ELF-1 (cell line): ENCODE results near the gene TREM1.
"Not testable (repeated sequence)": the region's sequence is repeated elsewhere in the genome, so short reads cannot be mapped to it uniquely, and the experiment has no call there.

Experiments used
- DNase-seq: peaks from one replicate; pipeline ENCODE4 v3.0.0-alpha.2; 2016; ENCODE audit warnings: low read depth, low spot score

TREM1 gene

DNA sequence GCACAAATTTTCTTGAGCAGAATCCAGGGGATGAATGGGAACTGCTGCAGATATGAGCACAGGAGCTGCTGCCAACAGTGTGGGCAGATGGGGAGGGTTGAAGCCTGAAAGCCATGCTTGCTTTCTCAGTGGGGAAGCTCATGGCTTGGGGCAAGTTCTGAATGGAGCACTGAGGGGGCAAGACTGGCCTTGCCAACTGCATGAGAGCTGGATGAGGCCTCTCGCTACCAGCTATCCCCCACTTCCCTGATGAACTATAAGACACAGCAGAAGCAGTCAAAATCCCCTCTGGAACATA lies 28.3 kb downstream of the TREM1 start:
- no peak for DNase-seq

DNA sequence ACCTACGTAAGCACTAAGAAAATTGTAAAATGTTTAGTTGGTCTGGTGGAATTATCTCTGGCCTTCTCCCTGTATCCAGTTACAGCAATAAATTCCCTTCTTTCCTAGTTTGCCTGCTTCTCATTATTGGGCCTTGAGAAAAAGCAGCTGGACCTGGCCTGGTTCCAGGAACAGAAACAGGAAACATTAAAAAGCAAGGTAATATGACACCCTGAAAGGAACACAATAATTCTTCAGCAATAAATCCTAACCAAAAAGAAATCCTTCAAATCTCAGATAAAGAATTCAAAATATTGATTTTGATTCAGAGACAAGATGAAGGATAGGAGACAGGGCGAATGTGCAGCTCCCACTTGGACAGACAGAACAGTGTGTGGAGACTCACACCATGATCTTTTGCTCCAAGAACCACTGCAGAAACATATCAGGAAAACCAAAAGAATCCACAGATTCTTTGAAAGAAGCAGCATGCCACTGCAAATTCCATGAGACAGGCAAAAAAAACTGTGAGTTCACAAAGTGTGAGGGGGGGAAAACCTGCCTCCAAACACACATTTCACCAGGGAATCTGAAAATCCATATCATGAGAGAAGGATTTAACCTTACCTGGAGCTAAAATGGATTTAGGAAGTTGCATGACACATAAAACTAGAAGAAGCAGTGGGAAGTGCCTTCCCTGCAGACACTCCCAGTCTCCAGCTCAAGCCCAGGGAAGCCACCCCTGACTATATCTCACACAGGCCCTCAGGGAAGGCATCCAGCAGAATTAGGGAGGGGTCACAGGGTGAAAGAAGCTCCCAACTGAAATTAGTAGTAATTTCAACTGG lies 28.9 kb downstream of the TREM1 start:
- DNase-seq, result no peak

DNA sequence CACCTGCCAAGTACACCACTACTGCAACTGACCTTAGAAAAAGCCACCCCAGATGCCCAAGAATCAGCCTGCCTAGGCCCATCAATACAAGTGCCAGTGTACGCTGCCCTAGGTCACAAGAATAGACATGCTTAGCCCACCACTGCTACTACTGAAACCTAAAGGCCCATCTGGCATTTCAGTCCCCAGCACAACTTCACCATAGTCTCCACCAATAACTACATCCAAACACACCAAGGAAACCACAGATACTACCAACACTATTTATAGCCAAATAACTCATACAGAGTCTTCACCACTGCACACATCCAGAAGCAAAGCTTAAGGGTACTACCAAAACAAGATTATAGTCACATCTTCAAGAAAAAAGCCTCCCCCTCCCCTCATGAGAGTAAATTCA lies 30.1 kb downstream of the TREM1 start:
- no peak for DNase-seq

DNA sequence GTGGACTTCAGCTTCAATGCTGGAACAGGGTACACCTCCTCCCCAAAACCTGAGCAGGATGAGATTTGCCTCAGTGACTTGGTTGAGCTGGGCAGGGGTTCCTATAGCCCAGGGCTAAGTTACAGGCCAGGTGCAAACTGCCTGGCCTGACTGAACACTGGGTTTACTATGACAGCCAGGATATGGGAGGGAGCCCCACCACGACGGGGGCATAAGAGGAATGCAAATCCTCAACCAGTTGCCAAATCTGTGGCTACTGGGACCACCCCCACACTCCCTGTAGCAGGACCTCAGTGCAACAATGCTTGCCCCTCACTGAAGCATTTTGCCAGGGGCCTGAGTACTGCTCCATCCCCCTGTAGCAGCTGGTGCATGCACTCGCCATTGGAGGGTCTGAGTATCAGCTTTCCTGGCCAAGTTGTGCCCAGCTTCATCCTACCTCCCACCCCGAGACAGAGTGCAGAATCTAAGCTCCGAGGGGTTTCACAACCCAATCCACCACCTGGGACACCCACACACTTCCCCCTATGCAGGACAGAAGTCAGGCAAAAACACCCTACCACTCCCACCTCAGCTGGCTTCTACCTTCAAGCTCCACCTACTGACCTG lies 30.7 kb downstream of the TREM1 start:
- no peak for DNase-seq

DNA sequence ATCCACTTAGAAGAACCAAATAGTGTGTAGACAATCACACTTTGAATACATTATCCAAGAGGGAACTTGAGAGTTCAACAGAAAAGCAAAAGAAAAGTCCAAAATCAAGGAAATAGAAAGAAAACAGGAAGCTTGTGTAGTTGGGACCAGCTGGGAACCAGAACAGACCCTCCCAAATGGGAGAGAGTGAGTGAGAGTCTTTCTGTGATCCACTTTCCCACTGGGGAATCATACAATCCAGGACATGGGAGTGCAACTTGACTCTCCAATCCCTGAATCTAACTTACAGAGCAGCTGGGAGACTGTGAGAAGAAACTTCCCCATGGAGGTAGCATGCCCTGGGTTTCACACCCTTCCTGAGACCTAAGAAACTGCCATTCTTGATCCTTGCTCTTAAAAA lies 31.4 kb downstream of the TREM1 start:
- no peak for DNase-seq

DNA sequence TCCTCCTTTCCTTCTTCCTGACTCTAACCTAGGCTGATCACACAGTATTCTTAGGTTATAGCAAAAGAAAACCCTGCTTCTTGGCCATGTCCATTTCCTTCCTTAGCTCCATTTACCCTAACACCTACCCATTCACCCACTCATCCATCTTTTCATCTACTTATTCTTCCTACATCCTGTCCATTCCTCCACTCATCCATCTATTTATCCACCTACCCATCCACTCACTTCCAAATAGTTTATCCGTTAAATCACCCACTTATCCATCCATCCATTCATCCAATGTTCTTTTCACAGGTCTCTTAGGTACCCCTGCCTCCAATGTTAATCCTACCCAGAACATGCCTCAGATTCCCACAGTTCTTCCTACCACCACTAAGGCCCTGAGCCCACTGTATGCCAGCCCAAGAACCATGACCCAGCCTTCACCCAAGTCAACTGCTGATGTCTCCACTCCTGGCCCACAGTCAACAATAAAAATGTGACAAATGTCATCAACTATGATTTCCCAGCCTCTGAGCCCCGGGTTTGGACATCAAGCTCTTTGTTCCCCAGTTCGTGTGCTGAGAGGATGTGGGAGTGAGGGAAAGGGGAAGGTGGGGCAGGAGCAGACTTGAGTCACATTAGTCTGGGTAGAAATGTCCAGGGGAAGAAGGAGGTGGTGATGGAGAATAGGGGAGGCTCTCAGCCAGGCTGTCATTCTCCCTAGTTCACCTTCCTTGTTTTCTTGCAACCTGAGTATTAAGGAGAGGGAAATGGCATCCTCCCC lies 33.9 kb downstream of the TREM1 start:
- no peak for DNase-seq

DNA sequence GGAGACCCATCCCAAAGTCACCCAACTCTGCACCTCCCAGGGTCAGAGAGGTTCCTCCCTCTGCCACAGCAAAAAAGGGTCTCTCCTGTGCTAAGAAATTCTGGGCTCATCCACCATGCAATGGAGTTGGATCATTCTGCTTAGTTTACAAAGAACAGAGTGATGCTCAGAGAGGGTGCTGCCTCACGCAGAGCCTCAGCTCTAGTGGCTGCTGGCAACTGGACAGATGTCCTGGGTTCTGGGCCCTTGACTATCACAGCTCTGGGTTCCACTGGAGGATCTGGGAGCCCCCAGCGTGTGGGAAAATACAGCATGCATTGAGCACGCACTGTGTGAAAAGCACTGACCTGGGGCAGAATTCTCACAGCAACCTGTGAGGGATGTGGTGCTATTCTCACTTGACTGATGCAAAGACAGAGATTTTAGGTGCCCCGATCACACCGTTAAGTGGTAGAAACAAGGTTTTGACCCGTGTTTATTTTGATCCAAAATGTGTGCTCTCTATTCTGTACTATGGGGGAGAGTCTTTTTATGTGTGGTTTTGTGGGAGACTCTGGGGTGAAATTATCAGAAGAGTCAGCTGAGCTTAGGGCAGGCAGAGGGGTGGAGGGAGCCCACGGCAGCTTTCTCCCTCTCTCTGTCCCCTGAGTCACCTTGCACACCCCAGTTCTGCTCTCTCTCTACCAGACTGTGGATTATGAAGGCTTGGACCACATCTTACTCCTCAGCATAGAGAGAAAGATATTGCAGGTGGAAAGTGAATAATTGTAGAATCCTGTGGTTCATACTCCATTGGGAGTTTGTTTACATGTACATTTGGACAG lies 38.4 kb downstream of the TREM1 start:
- DNase-seq, result no peak

DNA sequence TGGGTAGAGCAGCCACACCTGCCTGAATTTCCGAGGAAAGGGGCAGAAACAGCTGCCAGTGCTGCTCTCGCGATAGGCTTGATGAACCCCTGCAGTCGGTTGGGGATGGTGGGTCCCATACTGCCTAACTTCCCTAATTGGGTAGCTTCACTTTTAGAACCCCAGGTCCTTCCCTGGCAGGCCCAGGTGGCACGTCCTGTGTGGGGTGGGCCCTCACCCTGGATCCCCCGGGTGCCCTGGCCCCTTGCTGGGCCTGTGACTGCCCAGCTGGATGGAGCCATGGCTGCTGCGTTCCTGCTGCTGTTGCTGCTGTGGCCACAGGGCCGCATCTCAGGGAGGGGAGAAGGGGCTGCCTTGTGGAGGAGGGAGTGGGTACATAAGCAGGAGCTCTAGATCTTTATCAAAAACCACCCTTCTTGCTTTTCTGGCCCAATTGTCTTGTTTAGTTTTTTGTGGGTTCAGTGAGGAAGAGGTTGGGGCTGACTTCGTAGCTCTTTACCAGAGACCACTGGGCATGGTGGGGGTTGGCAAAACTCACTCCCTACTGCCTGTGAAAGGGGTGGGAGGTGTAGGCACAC lies 39.1 kb downstream of the TREM1 start:
- DNase-seq, result no peak

DNA sequence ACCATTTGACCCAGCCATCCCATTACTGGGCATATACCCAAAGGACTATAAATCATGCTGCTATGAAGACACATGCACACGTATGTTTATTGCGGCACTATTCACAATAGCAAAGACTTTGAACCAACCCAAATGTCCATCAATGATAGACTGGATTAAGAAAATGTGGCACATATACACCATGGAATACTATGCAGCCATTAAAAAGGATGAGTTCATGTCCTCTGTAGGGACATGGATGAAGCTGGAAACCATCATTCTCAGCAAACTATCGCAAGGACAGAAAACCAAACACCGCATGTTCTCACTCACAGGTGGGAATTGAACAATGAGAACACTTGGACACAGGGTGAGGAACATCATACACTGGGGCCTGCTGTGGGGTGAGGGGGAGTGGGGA lies 40.0 kb downstream of the TREM1 start:
- not testable (repeated sequence) for DNase-seq

DNA sequence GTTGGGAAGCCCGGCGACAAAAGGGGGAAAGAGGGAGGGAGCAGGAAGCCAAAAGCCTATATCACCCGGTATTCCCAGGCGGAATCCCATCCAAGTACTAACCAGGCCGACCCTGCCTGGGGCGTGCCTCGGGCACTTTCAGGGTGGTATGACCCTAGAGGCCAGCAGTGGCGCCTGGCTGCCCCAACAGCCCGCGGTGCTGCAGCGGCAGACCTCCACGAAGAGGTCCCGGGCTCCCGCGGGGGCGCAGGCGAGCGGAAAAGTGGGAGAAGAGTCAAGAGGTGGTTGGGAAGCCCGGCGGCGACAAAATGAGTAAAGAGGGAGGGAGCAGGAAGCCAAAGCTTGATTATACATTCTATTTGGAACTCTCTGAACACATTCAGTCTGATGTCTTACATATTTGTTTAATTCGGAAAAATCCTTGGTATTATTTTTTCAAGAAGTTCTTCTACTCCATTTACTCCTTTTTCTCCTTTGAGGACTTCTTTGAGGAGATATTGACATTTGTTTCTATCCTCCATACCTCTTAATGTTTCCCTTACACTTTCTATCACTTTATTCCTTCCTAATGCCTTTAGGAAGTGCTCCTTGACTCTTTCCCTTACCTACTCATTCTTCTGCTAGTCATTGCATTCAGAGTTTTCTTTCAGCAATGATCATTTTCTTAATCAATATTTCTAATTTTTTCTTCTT lies 46.9 kb downstream of the TREM1 start:
- peak; percentile 51 for DNase-seq

DNA sequence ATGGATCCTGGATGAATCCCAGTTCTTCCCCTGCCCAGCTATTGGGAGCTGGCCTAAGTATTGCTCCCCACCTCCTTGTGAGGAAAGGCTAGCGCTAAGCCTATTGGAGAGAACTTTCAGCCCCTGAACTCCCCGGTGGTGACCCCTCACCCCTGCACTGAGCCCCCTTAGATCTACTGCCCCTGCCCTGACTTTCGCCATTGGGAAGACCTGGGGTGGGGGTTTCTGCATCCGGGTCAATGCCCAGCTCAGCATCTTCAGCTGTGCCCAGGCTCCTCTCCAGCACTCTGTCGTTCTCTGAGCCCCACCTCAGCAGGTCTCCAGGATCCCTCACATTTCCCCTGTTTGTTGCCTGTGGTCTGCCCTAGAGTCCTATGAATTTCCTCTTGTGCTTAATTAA lies 49.4 kb downstream of the TREM1 start:
- DNase-seq, result no peak

DNA sequence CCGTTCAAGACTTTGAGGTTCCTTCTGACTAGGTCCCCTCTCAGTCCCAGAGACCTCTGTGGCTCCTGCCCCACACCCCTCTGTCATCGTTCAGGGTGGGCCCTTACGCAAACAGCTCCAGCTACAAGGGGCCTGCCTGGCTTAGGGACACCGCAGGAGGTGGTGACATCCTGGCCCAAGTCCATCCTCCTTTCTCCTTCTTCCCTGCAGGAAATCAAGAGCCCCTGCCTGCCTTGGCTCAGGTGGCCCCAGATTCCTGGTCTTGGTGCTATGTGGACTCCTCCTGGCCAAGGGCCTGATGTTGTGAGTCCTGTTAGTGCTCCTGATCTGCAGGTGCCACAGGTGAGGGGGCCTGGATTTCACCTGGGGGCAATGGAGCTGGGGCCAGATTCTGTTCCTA lies 50.2 kb downstream of the TREM1 start:
- no peak for DNase-seq

DNA sequence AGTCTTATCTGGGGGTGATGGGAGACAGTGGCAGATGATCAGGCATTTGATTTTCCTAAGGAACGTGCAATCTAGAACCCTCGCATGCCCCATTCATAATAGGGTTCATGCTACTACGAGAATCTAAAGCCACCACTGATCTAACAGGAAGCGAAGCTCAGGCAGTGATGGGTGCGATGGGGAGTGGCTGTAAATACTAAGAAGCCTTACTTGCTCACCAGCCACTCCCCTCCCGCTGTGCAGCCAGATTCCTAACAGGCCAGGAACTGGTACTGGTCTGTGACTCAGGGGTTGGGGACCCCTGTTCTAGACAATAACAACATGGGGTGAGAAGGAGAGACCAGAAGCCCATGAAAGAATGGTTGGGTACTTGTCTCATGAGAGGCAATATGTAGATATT lies 53.8 kb downstream of the TREM1 start:
- no peak for DNase-seq

DNA sequence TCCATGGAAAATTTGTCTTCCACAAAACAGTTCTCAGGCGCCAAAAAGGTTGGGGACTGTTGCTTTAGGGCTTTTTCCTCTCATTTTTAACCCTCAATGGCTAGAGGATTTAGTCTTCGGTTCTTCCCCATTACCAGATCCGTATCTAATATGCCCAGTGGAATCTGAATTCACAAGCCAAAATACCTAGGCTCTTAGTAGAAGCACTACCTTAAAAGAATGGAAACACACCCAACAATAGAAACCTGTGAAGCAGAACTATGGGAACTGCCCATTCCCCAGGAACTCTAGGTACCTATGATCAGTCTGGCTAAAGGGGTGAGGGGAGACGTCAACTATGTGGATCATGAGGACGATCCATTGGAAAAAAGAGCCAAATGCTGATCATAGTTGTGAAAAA lies 55.2 kb downstream of the TREM1 start:
- no peak for DNase-seq

DNA sequence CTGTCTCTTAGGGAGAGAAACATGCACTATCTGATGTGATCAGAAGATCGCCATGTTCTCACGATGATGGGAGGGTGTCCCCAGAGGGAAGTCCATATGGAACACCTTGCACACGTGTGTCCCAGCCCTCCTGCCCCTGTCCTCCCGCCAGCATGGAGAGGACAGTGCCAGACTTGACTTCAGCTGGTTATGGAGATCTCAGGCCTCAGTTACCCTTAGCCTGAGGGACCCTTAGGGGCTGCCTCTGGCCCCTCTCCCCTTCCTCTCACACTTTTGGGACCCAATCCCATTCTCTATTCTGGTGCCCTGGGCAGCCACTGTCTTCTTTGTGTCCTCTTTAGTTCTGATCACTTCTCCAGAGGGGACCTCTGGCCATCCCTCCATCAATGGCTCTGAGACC lies 56.8 kb downstream of the TREM1 start:
- no peak for DNase-seq

DNA sequence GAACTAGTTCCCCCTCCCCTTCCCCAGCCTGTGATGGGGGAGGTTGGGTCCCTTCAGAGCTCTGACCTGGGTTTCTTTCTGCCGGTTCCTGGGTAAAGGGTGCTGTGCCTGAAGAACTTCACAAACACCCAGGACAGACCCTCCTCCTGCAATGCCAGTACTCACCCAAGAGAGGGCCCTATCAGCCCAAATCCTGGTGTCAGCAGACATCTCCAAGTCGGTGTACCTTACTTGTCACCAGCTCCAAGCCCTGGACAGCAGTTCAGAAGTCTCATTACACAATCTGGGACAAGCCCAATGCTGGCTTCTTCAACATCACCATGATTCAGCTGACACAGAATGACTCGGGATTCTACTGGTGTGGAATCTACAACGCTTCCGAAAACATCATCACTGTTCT lies 57.9 kb downstream of the TREM1 start:
- DNase-seq, result peak; percentile 21

DNA sequence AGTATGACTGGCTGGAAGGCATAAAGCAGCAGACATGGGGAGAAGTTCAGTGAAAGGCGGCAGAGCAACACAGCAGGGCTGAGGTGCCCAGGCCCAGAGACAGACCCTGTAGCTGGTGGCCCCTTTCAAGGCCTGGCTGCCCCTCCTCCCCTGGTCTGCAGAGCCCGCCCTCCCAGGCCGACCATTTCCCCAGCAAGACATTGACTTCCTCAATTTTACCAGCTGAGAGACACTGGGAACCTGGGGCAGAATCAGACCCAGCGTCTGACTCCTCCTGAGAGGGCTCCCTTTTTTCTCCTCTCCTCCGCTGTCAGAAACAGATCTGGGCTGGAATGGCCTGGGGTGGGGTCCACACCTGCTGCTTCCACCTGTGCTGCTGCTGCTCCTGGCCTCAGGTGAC lies 58.4 kb downstream of the TREM1 start, which contains the start of gene TREML4:
TREML4 (plus strand) TSS at position 254 of the 400 bp plus-strand sequence; CDS start at position 333, 79 bp downstream.
- DNase-seq, result no peak

DNA sequence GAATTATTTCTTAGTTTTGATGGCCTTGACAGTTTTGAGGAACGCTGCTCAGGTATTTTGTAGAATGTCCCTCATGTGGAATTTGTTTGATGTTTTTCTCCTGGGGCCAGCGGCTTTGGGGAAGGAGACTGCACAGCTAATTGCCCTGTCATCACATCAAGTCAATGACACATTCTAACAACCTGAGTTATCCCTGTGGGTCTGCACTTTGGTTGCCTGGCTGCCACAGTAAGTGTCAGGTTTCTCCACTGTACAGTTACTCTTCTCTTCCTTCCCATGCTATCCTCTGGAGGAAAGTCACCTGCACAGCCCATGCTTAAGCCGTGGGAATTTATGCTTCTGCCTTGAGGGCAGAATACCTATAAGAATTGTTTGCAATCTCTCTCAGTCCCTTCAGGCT lies 59.7 kb downstream of the TREM1 start:
- peak; percentile 58 for DNase-seq

DNA sequence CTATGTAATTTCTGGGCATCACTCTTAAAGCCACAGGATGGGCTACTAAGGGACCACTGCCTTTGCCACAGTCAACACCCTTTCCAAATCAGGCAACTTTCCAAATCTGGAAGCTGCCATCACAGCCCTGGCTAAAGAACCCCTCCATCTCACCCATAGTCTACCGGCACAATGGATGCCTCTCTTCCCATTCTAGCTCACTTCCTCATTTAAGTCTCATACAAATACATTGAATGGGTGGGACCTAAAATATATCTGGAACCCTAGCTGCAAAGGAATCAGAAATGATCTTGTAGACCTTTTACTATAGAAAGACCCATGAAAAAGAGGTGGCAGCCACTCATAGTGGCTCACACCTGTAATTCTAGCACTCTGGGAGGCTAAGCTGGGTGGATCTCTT lies 61.7 kb downstream of the TREM1 start:
- no peak for DNase-seq
